HG02798 (cell line): ENCODE data around the gene BTG1.

Source experiments
- ATAC-seq: cut with Tn5 transposase; IDR thresholded peaks from one replicate; pipeline ENCODE4 v1.9.1; 2021; ENCODE audit warnings: mild to moderate bottlenecking; ENCODE audit not compliant: unreplicated experiment, poor library complexity

BTG1 gene

DNA sequence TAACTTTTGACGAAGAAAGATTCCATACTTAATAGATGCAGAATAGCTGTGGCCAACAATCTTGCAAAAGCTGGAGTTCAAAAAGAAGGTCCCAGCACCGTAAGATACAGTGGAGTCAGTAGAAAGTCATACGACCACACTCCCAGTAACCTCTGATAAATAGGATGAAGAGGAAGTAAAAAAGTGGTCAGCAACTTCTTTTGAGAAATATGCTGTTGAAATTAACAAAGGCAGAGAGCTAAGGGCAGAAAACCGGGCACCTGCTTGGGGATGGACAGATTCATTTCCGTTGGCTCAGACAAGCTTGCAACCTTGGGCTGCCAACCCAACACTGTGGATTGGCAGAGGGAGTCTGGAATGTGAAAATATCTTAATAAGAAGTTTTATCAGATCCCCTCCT, 40.0 kb downstream of the BTG1 start:
- ATAC-seq, result no peak

GRCh38 chr12:92105110-92105509, 40.5 kb downstream of the BTG1 start:
- no peak for ATAC-seq

- no peak for ATAC-seq
Measured at GRCh38 chr12:92102606-92103005, 43.0 kb downstream of the BTG1 start.

- no peak for ATAC-seq
Measured at GRCh38 chr12:92098594-92099380, 46.9 kb downstream of the BTG1 start.

DNA sequence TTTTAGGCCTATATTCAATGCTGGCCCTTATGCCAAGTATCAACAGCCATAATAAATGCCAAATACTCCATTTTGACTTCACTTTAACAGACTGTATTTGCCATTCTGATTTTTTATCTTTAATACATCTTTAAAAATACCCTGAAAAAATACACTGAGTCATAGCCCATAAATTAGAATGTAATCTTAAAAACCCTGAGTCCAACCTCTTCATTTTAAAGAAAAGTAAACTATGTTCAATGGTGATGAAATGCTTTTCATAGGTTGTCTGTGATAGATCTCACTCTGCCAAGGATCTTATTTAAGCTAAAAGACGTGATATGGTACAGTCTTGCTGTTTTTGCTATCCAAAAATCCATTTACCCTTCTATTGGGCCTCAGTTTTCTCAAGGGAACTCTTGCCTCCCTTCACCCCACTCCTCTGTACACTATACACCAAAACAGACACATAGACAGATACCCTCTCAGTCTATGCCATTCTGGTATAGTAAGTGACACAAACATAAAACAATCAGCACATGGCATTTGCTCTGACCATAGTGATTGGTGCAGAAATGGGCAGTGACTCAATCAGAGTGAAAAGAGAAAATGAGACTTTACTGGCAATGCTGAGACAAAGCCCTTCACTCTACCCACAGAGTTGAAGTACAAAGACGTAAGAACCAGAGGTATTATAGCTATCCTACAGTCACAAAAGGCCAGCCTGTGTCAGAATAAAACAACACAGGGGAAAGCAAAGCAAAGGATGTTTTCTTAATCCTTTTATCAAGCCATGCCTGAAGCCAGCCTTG, 49.1 kb downstream of the BTG1 start:
- ATAC-seq, result no peak

DNA sequence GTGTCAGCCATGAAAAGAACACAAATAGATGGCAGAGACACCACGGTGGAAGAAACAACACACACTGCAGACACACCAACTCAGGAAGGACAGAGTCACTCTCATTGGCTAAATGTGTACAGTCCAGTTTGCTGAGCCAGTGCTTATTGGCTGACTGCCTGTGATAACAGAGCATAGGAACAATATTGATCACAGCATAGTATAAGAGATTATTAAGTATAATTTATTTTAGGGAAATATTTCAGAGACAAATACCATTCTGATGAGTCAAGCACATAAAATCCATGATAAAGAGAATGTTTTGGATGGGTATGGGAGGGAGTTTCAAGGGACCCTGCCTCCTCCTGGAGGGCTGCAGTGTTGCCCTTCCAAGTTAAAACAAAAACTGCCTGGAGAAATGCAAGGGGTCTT, 50.9 kb downstream of the BTG1 start:
- ATAC-seq, result peak; percentile 31

DNA sequence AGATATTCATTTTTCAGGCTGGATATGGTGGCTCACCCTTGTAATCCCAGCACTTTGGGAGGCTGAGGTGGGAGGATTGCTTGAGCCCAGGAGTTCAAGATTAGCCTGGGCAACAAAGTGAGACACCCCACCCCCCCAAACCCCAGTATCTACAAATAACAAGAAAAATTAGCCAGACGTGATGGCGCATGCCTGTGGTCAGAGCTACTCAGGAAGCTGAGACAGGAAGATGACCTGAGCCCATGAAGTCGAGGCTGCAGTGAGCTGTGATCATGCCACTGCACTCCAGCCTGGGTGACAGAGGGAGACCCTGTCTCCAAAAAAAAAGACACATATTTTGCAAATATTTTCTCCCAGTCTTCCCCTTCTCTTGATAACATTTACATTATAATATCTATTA, 51.3 kb downstream of the BTG1 start:
- peak; percentile 61 for ATAC-seq
